H1 (cell line): ENCODE results near the gene PXDN. TPM values are rescaled to one million over a fixed set of nuclear protein-coding genes. Genes with fewer than 3 reads are reported as not detected.

ENCODE experiments used
- CTCF ChIA-PET: fragments of 300-600 bp; sonication (Branson Sonifier 250); formaldehyde crosslinking; loops from one replicate; lab custom pipeline; 2021; ENCODE audit not compliant: partially characterized antibody; lab: Charles Lee
- POLR2A ChIA-PET: fragments of 300-600 bp; sonication (Branson Sonifier 250); formaldehyde crosslinking; loops from one replicate; lab custom pipeline; 2021; ENCODE audit warnings: inconsistent platforms; ENCODE audit not compliant: partially characterized antibody; lab: Charles Lee
- DNase-seq, 2 experiments: peaks; one replicate each; pipeline versions ENCODE4 v3.0.0 to v3.0.0-alpha.2; 2010 to 2022; ENCODE audit warnings: low spot score in 2 of 2, low read depth in 1 of 2, mixed read lengths in 1 of 2
- FAIRE-seq: peaks from 2 replicates; lab custom pipeline; 2011; peaks lifted over from hg19 to GRCh38; lab: Jason Lieb, UNC
- H2AFZ ChIP-seq: 2 replicates; pipeline ENCODE4 v1.8.1; 2012; ENCODE audit warnings: low read length, inconsistent platforms
- H2AK5ac ChIP-seq: 2 replicates; pipeline ENCODE4 v1.6.1; 2013; ENCODE audit warnings: low read depth, low read length
- H2BK120ac ChIP-seq: replicated peaks from 2 replicates; pipeline ENCODE3; 2013; ENCODE audit warnings: low read depth, low read length, inconsistent platforms
- H2BK12ac ChIP-seq: 2 replicates; pipeline ENCODE4 v1.6.1; 2013; ENCODE audit warnings: low read depth, low read length
- H2BK15ac ChIP-seq: 2 replicates; pipeline ENCODE4 v1.6.1; 2013; ENCODE audit warnings: low read length
- H2BK20ac ChIP-seq: 2 replicates; pipeline ENCODE4 v1.6.1; 2013; ENCODE audit warnings: low read length
- H2BK5ac ChIP-seq: 2 replicates; pipeline ENCODE4 v1.6.1; 2013; ENCODE audit warnings: low read depth, low read length
- H3K14ac ChIP-seq: 2 replicates; pipeline ENCODE4 v1.6.1; 2013; ENCODE audit warnings: inconsistent platforms; ENCODE audit not compliant: insufficient read length
- H3K18ac ChIP-seq: 2 replicates; pipeline ENCODE4 v1.6.1; 2013; ENCODE audit warnings: low read length; ENCODE audit errors: extremely low read depth
- H3K23ac ChIP-seq: 2 replicates; pipeline ENCODE4 v1.6.1; 2013; ENCODE audit warnings: inconsistent platforms; ENCODE audit not compliant: insufficient read length
- H3K23me2 ChIP-seq: 2 replicates; pipeline ENCODE4 v1.6.1; 2013; ENCODE audit warnings: low read depth, low read length
- H3K27ac ChIP-seq: 2 replicates; pipeline ENCODE4 v1.6.1; 2011; ENCODE audit warnings: low read depth, low read length, inconsistent platforms
- H3K27me3 ChIP-seq, 4 experiments: replicated peaks in 1 of 4; 1 replicate in 1 of 4; 2 replicates in 3 of 4; pipeline versions ENCODE4 v1.6.1 to v1.8.1; 2011 to 2013; ENCODE audit warnings: low read length in 3 of 4, mild to moderate bottlenecking in 3 of 4, inconsistent platforms in 2 of 4, mixed read lengths in 2 of 4, moderate library complexity in 1 of 4; ENCODE audit not compliant: control insufficient read depth in 3 of 4, insufficient read depth in 3 of 4; ENCODE audit errors: extremely low read depth in 1 of 4
- H3K36me3 ChIP-seq, 4 experiments: 2 replicates each; pipeline versions ENCODE4 v1.6.1 to v1.8.1; 2011 to 2013; ENCODE audit warnings: mild to moderate bottlenecking in 4 of 4, low read length in 3 of 4, moderate library complexity in 2 of 4, control low read depth in 1 of 4, inconsistent platforms in 1 of 4; ENCODE audit not compliant: insufficient read depth in 4 of 4, control insufficient read depth in 2 of 4
- H3K4ac ChIP-seq: replicated peaks from 2 replicates; pipeline ENCODE3; 2013; ENCODE audit warnings: low read length, low read depth, mixed read lengths, inconsistent platforms; ENCODE audit not compliant: insufficient read length
- H3K4me1 ChIP-seq, 4 experiments: replicated peaks in 1 of 4; 1 replicate in 1 of 4; 2 replicates in 3 of 4; pipeline versions ENCODE4 v1.6.1 to v1.8.1; 2011 to 2013; ENCODE audit warnings: low read length in 3 of 4, inconsistent platforms in 2 of 4, mixed read lengths in 1 of 4; ENCODE audit not compliant: insufficient read depth in 4 of 4, control insufficient read depth in 3 of 4
- H3K4me2 ChIP-seq, 2 experiments: 2 replicates each; pipeline versions ENCODE4 v1.6.1 to v1.8.1; 2011 to 2013; ENCODE audit warnings: low read depth in 2 of 2, low read length in 2 of 2, control low read depth in 1 of 2, inconsistent platforms in 1 of 2, mild to moderate bottlenecking in 1 of 2; ENCODE audit not compliant: insufficient read depth in 1 of 2
- H3K4me3 ChIP-seq, 4 experiments: fragments of 200-600, 300-600 bp in 1 of 4; sonication (generic), shearing (Covaris generic), sonication (Bioruptor Twin) in 1 of 4; 2 replicates each; pipeline versions ENCODE4 v1.5.1 to v1.8.1; 2011 to 2016; ENCODE audit warnings: low read length in 4 of 4, low read depth in 3 of 4, control low read depth in 2 of 4, inconsistent platforms in 2 of 4, mild to moderate bottlenecking in 2 of 4, mixed read lengths in 1 of 4, moderate library complexity in 1 of 4; ENCODE audit not compliant: insufficient read depth in 2 of 4; ENCODE audit errors: extremely low read depth in 1 of 4
- H3K56ac ChIP-seq: replicated peaks from 2 replicates; pipeline ENCODE3; 2013; ENCODE audit warnings: low read depth, mild to moderate bottlenecking, mixed read lengths, low read length, inconsistent platforms; ENCODE audit not compliant: insufficient read length
- H3K79me1 ChIP-seq: 2 replicates; pipeline ENCODE4 v1.6.1; 2013; ENCODE audit warnings: low read depth, low read length, control low read depth
- H3K79me2 ChIP-seq, 2 experiments: 2 replicates each; pipeline versions ENCODE4 v1.6.1 to v1.8.1; 2012 to 2013; ENCODE audit warnings: low read length in 2 of 2, mild to moderate bottlenecking in 2 of 2, inconsistent platforms in 1 of 2; ENCODE audit not compliant: insufficient read depth in 2 of 2, control insufficient read depth in 1 of 2
- H3K9ac ChIP-seq, 4 experiments: replicated peaks in 1 of 4; 1 replicate in 1 of 4; 2 replicates in 3 of 4; pipeline versions ENCODE4 v1.6.1 to v1.8.1; 2011 to 2013; ENCODE audit warnings: low read depth in 3 of 4, low read length in 3 of 4, control low read depth in 2 of 4, mild to moderate bottlenecking in 2 of 4, moderate library complexity in 2 of 4, inconsistent platforms in 1 of 4; ENCODE audit errors: extremely low read depth in 1 of 4
- H3K9me3 ChIP-seq, 2 experiments: 2 replicates each; pipeline versions ENCODE4 v1.6.1 to v1.8.1; 2012 to 2013; ENCODE audit warnings: mild to moderate bottlenecking in 2 of 2, moderate library complexity in 2 of 2, control low read depth in 1 of 2, inconsistent platforms in 1 of 2, low read depth in 1 of 2, low read length in 1 of 2, mixed read lengths in 1 of 2; ENCODE audit not compliant: insufficient read depth in 2 of 2
- H4K20me1 ChIP-seq, 2 experiments: replicated peaks in 1 of 2; 2 replicates each; pipeline versions ENCODE3 to v1.8.1; 2011 to 2013; ENCODE audit warnings: inconsistent platforms in 2 of 2, low read length in 2 of 2, mild to moderate bottlenecking in 1 of 2; ENCODE audit not compliant: insufficient read depth in 2 of 2, control insufficient read depth in 1 of 2
- H4K5ac ChIP-seq: 2 replicates; pipeline ENCODE4 v1.6.1; 2013; ENCODE audit warnings: low read length, low read depth, mixed read lengths, inconsistent platforms; ENCODE audit not compliant: insufficient read length
- H4K8ac ChIP-seq: 2 replicates; pipeline ENCODE4 v1.8.0; 2013; ENCODE audit warnings: mild to moderate bottlenecking, moderate library complexity, low read length, inconsistent platforms; ENCODE audit not compliant: insufficient read depth; ENCODE audit errors: extremely low read depth
- H4K91ac ChIP-seq: replicated peaks from 2 replicates; pipeline ENCODE3; 2013; ENCODE audit warnings: low read length, mixed read lengths, inconsistent platforms; ENCODE audit not compliant: insufficient read length
- BRCA1 ChIP-seq: IDR thresholded peaks from 2 replicates; pipeline ENCODE4 v1.6.1; 2012; ENCODE audit warnings: low read depth, low read length, improper control_type of control experiment
- JUN ChIP-seq: IDR thresholded peaks from 2 replicates; pipeline ENCODE4 v1.6.1; 2011; ENCODE audit warnings: low read depth, mild to moderate bottlenecking, improper control_type of control experiment, low read length
- KDM4A ChIP-seq: IDR thresholded peaks from one replicate; pipeline ENCODE4 v1.7.1; 2012; ENCODE audit warnings: low read depth, mild to moderate bottlenecking, moderate library complexity, low read length, inconsistent platforms; ENCODE audit not compliant: severe bottlenecking
- SP2 ChIP-seq: IDR thresholded peaks from 2 replicates; pipeline ENCODE4 v1.6.1; 2012; ENCODE audit warnings: mild to moderate bottlenecking, low read length, inconsistent platforms
- WGBS, 2 experiments: shearing (Covaris generic) in 1 of 2; methylation state at CpG; one replicate each; pipeline versions ENCODE4 v1.1.6 to v1.1.7; 2013 to 2015; ENCODE audit warnings: low lambda C conversion rate in 2 of 2, mixed read lengths in 2 of 2, inconsistent platforms in 1 of 2, low coverage in 1 of 2, missing lambda C conversion rate in 1 of 2; ENCODE audit not compliant: insufficient replicate concordance in 2 of 2, insufficient coverage in 1 of 2, insufficient read length in 1 of 2; ENCODE audit errors: extremely low coverage in 1 of 2, missing lambda C conversion rate in 1 of 2; 5-methylcytosine and 5-hydroxymethylcytosine counted together
- polyA plus RNA-seq, 7 experiments: library from polyadenylated mRNA; depleted of rRNA in 3 of 7; stranded (reverse) in 5 of 7; unstranded in 2 of 7; fragments of >200 nt in 5 of 7; fragments of 200-250 nt in 2 of 7; gene quantifications; 1 replicate in 5 of 7; 2 replicates in 1 of 7; 4 replicates in 1 of 7; pipeline versions ENCODE4 v1.2.1 to v1.2.3, GENCODE V29; 2011 to 2013; ENCODE audit warnings: missing spikeins in 2 of 7, mixed read lengths in 2 of 7
- total RNA-seq: library from RNA; stranded (reverse); fragmentation: NEBNext Ultra II Directional; extraction: Animal tissue kit (Norgen Biotek cat#: 25700); gene quantifications from 2 replicates; pipeline ENCODE4 v1.2.1, GENCODE V29; 2021

PXDN gene
- total and polyA plus RNA-seq, 2 of the 8 experiments (the other 6 are each of a cell fraction or from before 2014, with no cell fraction given), result 104 to 141 TPM

DNA sequence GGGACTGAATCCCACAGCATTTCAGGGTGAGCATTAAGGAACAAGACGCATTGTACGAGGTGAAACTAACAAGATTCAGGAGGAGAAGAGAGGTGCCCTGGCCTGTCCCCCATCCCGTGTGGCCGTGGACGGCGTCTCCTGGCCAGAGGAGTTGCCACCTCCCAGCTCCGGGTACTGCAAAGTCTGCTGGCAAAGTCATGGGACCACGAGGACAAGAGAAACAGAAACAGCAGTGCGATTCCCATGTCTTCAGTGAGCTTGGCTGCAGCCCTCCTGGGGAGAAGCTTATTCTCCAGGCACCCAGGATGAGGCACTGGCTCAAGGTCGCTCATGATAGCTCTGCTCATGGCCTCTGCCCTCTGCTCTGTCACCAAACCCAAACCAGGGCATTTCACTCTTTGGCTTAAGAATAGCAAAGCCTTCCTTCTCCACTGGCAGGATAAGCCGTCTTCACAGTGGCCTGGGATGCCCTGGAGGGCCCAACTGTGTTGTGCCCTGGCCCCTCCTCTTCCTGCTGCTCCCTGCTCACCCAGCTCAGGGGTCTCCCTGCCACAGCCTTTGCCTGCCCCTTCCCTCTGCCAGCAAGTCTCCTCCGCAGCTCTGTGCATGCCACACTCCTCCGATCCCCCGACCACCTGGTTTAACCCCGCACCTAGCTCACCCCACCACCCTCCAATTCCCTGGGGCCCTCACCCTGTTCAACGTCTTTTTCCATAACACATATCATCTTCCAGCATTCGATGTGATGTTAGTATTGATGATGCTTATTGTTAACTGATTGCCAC, 144.8 kb downstream of the PXDN start:
- peaks cover 0 to 3% of the 10 kb centered on the region in 2 experiments; a peak in 1 of 4 replicates for H3K9me3 ChIP-seq
- no peak overlapping the region for H3K4ac ChIP-seq
- FAIRE-seq, result no peak
- no peak overlapping the region for H2AK5ac ChIP-seq
- H2BK12ac ChIP-seq, result no peak overlapping the region; the same call in 1 of the 2 replicates
- no peak overlapping the region for H2BK120ac ChIP-seq
- H2BK5ac ChIP-seq, result no peak overlapping the region
- H3K79me1 ChIP-seq, result peaks cover 5% of the 10 kb centered on the region
- no peak overlapping the region for H3K4me2 ChIP-seq
- H2AFZ ChIP-seq, result no peak overlapping the region
- peak overlapping the region; percentile 26 for H4K91ac ChIP-seq
- H3K18ac ChIP-seq, result no peak overlapping the region
- H3K36me3 ChIP-seq, result no peaks in the 10 kb centered on the region; a peak in 1 of 8 replicates
- no peak for DNase-seq
- no peaks in the 10 kb centered on the region for H3K27me3 ChIP-seq
- no peak overlapping the region for H4K8ac ChIP-seq
- H3K4me1 ChIP-seq, result peaks cover 0 to 2% (median 0%) of the 10 kb centered on the region in 4 experiments; a peak in 1 of 7 replicates
- no peak overlapping the region for H3K27ac ChIP-seq
- no peak overlapping the region for H3K14ac ChIP-seq
- TF ChIP-seq BRCA1 (no peak), JUN (no peak), SP2 (no peak), KDM4A (no peak)
- TF ChIP-seq, all 59 proteins: peak for 0
- POLR2A ChIA-PET, result interaction anchor here (0.6 to 2.7 kb wide), 9 partner anchors 8 to 151 kb away, joined by 3 to 13 read pairs (median 4); no protein-coding TSS in a partner anchor
- Histone ChIP-seq H2BK15ac (no peak overlapping the region), H3K23me2 (peaks cover 25% of the 10 kb centered on the region), H3K56ac (no peak overlapping the region), H3K79me2 (no peaks in the 10 kb centered on the region), H3K9ac (no peak overlapping the region), H2BK20ac (no peak overlapping the region), H3K4me3 (no peak overlapping the region), H4K20me1 (peaks cover 0 to 15% of the 10 kb centered on the region in 2 experiments), H3K23ac (no peak overlapping the region), H4K5ac (no peak overlapping the region)
- WGBS, 2 experiments, result 92% methylated on average over 17 of the region's 17 CpGs; no CpG with 5 or more reads in 1 of the 2 experiments
- CTCF ChIA-PET, result interaction anchor here (1.0 to 1.9 kb wide), 6 partner anchors 10 to 48 kb away, joined by 3 to 7 read pairs (median 4); no protein-coding TSS in a partner anchor
